22Rv1 (cell line): ENCODE data around the gene FARS2.

Source experiments
- ZFX ChIP-seq: fragments of 450-650 bp; IDR thresholded peaks from 2 replicates; pipeline ENCODE4 v1.6.1; 2017; ENCODE audit warnings: antibody characterized with exemption, borderline replicate concordance
- TF ChIP-seq, protein P1 (sequence below): fragments of 450-650 bp; IDR thresholded peaks from 2 replicates; pipeline ENCODE4 v1.5.1; 2017; ENCODE audit warnings: mild to moderate bottlenecking

DNA sequence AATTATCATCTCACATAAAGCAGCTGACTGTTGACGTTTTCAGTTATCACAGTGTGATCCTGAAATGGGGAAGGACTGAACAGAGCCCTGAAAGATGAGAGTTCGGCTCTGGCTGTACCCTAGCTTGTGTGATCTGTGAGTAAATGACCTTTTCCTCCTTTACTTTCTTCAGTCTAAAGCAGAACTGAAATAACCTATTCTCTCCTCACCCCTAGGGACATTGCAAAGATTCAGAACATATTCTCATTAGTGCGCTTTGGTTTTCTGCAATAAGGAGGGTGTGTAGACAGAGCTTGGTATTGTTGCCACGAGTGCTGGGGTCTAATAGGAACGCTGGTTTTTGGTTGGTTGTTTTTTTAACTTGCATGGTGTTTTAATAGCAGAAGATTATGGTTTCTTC is 16.7 kb downstream of the FARS2 start:
- TF ChIP-seq, protein P1, sequence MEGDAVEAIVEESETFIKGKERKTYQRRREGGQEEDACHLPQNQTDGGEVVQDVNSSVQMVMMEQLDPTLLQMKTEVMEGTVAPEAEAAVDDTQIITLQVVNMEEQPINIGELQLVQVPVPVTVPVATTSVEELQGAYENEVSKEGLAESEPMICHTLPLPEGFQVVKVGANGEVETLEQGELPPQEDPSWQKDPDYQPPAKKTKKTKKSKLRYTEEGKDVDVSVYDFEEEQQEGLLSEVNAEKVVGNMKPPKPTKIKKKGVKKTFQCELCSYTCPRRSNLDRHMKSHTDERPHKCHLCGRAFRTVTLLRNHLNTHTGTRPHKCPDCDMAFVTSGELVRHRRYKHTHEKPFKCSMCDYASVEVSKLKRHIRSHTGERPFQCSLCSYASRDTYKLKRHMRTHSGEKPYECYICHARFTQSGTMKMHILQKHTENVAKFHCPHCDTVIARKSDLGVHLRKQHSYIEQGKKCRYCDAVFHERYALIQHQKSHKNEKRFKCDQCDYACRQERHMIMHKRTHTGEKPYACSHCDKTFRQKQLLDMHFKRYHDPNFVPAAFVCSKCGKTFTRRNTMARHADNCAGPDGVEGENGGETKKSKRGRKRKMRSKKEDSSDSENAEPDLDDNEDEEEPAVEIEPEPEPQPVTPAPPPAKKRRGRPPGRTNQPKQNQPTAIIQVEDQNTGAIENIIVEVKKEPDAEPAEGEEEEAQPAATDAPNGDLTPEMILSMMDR: no peak
- TF ChIP-seq ZFX: no peak
